Measurements from ENCODE around the gene ZNF107.
A peak's percentile ranks its signal among the peaks of the same experiment; 100 is the strongest.

ZNF107 gene

DNA sequence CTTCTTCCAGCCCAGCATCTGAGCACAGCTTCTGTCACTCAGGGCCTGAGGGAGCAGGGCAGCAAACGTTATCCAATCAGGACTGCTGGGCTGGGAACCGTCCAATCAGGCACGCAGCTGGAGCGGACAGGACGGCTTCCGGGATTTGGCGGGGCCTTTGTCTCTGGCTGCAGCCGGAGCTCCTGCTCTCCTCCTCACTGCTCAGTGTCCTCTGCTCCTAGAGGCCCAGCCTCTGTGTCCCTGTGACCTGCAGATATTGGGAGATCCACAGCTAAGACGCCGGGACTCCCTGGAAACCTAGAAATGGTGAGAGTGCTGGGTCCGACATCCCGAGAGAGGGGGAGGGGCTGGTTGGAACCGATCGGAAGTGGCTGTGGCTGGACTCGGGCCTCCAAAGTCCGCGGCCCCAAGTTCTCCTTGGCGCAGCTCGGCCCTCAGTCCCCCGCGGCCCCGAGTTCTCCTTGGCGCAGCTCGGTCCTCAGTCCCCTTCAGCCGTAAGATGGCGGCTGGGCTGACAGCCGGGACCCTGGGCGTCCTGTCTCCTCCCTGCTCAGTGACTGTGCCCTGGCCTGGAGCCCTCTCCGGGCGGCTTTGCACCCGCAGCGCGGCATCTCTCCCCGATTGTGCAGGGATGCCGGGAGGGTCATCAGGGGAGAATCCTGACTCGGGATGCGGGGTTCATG is at the start of gene ZNF107:
ZNF107 (plus strand) TSS at position 154 of the 683 bp plus-strand sequence; CDS start at position 304, 150 bp downstream.
- DNase-seq = peak; percentile 96

DNA sequence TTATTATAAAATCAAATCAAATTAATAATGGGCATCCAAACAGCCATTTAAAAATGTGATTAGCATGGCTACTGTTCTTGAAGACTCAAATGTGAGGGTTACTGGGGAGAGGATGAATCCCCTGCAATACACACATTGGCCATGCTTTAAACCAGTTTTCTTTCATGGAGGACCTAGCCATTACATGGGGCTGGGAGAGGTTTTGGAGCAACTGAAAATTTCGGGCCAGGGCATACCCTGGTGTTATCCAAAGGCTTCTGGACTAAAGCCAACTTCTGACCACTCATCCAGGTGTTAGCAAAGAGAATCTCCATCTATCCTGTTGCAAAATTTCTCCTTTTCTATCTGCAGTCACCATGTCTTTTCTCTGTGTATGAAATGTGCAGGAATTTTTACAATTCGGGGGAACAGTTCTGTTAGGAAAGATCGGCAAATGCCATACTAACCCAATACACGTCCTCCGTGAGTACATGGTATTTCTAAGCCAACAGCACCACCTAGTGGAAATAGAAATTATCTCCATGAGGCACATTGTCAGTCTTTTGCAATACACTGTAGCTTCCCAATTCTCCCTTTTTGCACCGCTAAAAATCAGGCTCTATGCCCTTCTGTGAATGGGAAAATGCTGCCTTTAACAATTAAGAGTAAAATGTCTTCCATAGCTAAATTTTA is 47.0 kb upstream of the ZNF107 start:
- DNase-seq = peak; percentile 75

DNA sequence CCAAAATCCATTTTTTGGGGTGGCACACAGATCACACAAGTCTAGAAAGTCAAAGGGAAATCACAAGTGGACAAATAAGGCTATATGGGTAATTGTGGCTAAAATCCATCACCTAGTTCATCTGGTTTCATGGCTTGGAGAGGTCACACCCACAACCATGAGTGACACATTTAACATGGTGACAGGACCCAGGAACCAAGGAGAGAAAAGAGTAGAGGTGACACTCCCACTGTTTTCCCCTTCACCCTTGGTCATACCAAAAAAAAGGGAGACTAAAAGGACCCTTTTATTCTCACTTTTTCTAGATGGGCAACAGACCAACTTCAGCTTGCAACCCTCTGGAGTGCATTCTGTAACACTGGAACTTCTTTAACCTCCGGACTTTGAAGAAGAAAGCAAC is 46.2 kb upstream of the ZNF107 start:
- no peak for DNase-seq

DNA sequence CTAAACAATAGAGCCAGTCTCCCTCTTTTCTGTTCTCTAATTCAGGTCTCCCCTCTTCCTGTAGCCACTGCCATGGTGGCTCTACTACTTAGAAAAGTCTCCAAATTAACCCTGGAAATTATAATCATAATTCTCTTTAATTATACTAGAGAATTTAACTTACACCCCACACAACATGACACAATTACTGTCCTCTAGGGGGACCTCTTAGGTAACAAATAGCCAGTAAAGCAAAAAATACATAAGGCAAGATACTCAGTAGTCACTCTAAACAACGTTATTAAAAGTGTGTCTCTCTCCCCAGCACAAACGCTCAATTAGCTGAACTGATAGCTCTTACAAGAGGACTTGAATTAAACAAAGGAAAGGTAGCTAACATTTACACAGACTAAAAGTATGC is 44.3 kb upstream of the ZNF107 start:
- no peak for DNase-seq

DNA sequence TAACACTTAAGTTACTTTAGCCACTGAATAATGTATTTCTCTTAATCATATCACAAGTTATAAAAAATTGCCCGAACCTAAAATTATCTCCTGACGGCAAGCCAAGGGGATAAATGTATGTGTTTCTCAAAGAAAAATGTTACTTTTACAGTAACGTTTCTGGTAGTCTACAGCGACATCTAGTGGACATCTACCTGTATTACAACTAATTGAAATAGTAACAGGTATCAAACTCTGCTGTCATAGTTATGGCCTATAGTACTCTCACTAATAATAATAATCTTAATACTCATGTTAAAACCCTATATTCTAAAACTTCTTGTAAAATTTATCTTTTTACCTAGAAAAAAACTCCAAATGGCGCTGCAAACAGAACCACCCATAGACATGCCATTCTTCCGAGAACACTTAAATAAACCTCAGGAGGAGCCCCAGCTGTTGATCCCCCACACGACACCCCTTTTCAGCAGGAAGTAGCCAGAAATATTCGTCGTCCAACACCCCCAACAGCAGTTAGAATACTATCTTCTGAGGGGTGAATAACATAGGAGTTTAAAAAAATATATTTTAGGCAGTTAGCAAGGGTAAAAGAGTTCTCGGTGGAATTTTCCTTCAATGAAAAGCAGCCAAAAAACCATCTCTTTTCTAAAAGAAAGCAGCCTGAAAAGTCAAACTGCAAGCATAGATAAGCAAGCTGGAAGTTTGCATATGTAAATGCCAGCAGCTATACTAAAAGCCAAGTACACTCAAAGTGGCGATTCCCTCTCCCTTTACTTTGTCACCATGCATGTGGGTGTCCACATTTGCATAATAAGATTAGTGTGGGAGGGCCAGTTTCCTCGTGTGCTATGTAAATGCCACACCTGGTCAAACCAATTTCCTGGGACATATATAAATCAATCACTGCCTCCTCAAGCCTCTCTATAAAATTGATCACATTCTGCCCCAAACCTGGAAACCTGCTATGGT is 40.5 kb upstream of the ZNF107 start:
- no peak for DNase-seq

DNA sequence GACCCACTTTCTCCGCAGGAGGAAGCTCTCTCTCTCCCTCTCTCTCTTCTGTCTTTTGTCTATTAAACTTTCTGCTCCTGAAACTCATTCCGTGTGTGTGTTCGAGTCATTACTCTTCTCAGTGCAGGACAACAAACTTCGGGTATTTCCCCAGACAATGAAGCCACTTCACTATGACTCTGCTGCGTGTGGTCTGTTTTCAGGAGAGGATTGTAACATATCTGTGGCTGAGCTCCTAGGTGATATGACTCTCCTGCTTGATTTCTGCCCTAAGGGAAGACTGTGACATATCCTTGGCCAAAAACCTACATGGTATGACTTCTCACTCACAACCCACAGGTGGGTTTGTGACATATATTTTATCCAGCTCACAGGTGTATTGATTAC is 39.9 kb upstream of the ZNF107 start:
- DNase-seq = no peak

DNA sequence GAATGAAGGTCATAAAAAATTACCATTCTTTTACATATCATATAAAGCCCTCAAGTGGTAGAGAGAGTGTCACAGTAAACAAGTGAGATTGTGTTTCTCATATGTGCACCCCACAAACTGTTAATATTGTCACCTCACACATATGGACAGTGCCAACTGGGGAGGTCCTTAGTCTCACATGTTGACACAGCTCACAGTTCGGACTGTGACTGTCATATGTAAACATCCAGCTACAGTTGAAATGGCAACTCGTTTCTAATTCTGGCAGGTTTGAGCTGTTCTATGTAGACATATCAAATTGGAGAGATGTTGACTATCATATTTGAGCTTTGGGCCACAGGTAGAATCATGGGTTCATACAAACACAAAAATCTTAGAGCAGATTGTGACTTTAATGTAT is 39.4 kb upstream of the ZNF107 start:
- DNase-seq = no peak

DNA sequence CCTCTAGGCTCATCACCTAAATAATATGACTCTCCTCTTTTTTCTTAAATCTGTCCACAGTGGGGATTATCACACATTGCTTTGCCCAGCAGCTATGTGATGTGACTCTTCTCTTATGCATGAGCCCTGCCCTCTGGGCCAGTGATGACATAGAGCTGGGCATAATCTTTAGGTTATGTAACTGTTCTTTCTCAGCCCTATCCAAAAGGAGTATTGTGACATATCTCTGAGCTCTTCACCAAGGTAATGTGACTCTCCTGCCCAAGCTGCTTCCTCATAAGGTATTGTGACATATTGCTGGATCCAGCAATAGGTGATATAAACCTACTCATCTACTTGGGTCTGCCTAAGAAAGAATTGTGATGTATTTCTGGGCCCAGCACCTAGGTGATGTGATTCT is 37.7 kb upstream of the ZNF107 start:
- DNase-seq = no peak

DNA sequence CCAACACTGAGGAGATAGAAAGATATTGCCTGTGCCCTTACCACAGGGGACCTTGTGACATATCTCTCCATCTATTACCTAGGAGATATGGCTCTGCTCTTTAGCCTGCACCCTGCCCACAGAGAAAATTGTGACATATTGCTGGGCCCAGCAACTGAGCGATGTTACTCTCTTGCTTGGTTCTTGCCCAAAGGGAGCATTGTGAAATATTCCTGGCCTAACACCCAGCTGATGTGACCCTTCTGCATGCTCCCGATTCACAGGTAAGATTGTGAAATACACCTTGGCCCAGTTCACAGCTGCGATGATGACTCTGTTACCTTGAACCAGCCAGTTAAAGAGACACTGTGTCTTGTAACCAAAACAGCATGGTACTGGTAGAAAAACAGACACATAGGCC is 37.2 kb upstream of the ZNF107 start:
- no peak for DNase-seq

DNA sequence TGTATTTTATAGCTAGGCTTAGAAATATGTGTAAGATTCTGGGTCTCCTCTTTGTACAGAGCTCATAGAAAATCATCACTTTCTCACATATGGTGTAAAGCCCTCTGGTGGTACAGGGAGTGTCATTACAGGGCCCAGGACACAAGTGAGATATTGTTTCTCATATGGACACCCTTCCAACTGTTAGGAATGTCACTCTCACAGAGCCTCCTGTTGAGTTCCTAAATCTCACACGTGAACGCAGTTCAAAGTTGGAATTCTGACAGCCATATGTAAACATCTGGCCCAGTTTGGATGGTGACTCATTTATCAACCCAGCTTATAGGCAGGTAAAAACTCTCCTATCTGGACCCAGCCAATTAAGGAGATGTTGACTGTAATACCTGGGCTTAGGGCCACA is 35.4 kb upstream of the ZNF107 start:
- no peak for DNase-seq

DNA sequence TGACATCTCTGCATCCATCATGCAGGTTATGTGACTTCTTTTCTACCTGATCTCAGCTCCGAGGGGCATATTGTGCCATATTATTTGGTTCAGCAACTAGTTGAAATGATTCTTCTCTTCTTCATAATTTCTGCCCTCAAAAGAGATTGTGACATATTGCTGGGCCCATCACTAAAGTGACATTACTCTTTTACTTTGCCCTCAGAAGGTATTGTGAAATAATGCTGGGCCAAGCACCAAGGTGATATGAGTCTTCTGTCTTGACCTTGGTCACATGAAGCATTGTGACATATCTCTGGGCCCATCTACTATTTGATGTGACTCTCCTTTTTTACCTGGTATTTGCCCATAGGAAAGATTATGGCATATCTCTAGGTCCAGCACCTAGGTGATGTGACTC is 33.9 kb upstream of the ZNF107 start:
- no peak for DNase-seq

DNA sequence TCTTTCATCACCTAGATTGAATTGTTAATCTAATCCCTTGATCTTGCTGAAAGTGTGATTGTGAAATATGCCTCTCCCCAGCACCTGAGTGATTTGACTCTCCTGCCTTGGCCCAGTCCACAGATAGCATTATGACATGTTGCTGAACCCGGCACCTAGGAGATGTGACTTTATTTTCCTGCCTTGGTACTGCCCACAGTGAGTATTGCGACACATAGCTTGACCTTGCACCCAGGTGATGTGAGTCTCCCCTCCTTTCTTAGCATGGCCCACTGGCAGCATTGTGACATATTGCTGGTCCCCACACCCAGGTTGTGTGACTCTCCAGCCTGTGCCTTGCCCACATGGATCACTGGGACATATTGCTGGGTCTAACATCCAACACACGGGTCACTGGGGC is 32.5 kb upstream of the ZNF107 start:
- DNase-seq = no peak

DNA sequence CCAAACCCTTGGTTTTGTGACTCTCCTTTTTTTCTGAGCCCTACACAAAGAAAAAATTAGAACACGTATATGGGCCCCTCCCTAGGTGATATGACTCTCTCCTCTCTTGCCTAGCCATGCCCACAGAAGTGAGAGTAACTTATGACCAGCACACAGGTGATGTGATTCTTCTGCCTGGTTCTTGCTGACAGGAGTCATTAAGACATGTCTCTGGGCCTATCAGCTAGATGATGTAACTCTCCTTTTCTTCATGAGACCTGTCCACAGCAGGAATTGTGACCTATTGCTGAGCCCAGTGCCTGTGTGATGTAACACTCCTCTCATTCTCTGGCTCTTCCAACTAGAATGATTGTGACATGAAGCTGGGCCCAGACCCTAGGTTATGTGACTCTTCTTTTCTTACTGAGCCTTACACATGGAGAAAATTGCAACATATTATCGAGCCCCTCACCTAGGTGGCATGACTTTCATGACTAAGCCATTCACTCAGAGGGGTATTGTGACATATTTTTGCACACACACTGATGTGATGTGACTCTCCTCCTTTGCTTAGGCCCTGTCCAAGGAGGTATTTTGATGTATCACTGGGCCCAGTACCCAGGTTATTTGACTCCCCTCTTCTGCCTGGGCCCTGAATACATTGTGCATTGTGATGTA is 31.4 kb upstream of the ZNF107 start:
- DNase-seq = no peak

DNA sequence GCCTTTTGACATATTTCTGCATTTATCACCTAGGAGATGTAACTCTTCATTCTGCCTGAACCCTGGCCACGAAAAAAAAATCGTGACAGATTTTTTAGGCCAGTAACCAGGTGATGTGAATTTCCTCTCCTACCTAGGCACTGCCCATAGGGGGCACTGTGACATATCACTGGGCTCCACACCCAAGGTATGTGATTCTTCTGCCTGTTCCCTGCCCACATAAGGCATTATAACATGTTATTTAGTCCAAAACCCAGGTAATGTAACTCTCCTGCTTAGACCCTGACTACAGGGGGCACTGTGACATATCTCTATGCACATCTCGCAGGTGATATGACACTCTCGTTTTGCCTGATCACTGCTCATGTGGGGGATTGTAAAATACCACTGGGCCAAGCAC is 29.5 kb upstream of the ZNF107 start:
- DNase-seq = no peak

DNA sequence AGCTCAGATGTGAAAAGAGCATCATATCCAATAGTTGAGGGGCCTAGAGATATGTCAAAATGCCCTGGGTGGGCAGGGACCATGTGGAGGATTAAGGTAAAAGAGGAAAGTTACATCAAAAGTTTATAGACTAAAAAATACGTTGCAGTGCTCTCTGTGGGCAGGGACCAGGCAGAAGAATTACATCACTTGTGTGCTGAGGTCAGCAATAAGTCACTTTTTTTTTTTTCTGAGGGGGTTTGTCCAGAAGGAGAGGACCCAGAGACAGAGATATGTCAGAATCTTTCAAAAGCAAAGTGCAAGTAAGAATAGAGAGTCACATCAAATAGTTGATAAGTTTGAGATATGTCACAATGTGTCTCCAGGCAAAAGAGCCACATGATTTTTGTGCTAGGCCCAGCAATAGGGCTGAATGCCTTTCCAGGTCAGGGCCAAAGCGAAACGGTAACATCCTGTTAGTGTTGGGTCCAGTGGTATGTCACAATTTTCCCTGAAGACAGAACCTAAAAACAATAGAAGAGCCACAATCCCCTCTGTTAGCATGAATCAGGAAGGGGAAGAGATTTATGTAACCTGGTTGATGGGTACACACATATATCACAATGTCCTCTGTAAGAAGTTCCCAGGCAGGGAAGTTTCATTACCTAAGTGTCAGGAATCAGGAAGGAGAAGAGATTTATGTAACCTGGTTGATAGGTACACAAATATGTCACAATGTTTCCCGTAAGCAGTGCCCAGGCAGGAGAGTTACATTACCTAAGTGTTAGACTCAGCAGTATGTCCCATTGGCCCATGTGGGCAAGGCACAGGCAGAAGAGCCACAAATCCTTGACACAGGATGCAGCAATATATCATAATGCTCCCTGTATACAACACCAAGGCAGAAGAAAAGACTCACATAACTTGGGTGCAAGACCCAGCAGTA is 28.1 kb upstream of the ZNF107 start:
- no peak for DNase-seq

DNA sequence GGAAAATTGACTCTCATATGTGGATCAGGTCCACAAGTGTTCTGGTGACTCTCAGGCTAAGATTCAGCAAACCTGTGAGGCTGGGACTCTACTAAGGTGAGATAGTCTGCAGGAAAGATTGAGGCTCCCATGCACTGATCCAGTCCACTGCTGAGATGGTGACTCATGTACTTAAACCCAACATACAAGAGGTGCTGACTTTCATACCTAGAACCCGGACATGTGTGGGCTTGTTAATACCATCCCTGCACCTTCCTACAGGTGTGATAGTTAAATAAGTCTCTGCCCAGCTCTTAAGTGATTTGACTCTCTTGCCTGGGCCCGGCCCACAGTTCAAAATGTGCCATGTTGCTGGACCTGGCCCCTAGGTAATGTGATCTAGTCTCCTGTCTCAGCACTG is 27.1 kb upstream of the ZNF107 start:
- DNase-seq = no peak

DNA sequence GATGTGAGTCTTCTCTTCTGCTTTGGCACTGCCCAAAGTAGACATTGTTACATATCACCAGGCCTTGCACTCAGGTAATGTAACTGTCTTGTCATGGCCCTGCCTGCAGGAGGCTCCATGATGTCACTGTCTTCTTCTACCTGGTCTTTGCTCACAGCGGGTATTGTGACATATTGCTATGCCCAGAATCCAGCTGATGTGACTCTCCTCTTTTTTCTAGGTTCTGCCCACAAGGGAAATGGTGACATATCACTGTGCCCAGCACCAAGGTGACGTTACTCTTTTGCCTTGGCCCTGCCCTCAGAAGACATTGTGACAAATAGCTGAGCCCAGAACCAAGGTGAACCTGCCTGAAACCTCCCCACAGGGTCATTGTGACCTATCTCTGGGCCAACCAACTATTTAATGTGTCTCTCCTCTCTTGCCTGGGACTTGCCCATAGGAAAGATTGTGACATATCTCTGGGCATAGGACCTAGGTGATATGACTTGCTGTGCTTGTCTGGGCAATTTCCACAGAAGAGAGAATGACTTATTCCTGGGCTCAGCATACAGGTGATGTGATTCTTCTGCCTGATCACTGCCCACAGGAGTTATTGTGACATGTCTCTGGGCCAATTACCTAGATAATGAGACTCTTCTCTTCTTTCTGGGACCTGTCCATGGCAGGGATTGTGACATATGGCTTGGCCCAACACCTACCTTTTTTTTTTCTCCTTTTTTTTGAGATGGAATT is 26.5 kb upstream of the ZNF107 start:
- no peak for DNase-seq

DNA sequence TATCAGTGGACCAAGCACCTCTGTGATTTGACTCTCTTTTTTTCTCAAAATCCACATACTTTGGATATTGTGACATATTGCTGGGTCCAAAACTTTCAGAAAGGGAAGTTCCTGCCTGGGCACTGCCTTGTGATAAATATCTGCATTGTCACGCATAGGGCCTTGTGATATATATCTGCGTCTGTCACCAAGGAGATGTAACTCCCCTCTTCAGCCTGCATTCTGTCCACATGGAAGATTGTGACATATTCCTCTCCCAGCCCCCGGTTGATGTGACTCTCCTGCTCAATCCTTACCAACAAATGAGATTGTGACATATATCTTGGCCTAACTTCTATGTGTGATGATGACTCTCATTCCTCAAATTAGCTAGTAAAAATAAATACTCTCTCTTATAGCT is 25.4 kb upstream of the ZNF107 start:
- no peak for DNase-seq

DNA sequence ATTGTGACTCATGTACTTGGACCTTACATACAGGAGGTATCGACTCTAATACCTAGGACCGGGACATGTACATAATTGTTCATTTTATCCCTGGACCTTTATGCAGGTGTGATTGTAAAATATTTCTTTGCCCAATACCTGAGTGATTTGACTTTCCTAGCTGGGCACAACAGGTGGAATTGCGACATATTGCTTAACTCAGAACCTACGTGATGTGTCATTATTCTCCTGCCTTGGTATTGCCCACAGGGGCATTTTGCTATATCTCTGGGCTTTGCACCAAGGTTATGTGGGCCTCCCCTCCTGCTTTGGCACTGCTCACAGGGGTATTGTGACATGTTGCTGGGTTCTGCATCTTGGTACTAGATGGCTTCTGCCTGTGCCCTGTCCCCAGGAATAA is 23.9 kb upstream of the ZNF107 start:
- no peak for DNase-seq

DNA sequence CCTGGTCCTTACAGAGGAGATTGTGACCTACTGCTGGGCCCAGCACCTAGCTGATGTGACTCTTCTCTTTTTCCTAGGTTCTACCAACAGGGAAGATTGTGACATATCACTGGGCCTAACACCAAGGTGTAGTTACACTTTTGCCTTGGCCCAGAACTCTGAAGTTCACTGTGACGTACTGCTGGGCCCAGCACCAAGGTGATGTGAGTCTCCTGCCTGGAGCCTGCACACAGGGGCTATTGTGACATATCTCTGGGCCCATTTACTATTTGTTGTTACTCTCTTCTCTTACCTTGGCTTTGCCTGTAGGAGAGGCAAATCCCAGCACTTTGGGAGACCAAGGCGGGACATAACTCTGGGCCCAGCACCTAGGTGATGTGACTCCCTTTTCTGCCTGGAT is 23.1 kb upstream of the ZNF107 start:
- no peak for DNase-seq

DNA sequence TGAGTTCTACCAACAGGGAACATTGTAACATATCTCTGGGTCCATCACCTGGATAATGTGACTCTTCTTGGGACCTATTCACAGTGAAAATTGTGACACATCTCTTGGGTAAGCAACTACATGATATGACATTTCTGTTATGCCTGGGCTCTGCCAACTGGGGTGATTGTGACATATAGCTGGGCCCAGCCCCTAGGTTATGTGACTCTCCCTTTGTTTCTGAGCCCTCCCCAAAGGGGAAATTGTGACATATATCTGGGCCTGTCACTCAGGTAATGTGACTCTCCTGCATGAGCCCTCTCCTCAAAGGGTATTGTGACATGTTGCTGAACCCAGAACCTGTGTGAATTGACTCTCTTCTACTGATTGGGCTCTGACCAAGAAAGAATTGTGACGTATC is 22.4 kb upstream of the ZNF107 start:
- no peak for DNase-seq
